NOMO-1 treated with DMSO at 0.1 percent for 48 hours (cell line): ENCODE results near the gene CCNA1.

ENCODE experiments used
- DNase-seq: peaks from one replicate; lab custom pipeline; 2025; ENCODE audit not compliant: unreplicated experiment; lab: John Stamatoyannopoulos, UW

CCNA1 gene

GRCh38 chr13:36450534-36450933 lies 18.2 kb downstream of the CCNA1 start:
- no peak for DNase-seq

- DNase-seq = no peak
Measured at GRCh38 chr13:36453516-36453915, 21.2 kb downstream of the CCNA1 start.

GRCh38 chr13:36454121-36454520 lies 21.8 kb downstream of the CCNA1 start:
- no peak for DNase-seq

DNA sequence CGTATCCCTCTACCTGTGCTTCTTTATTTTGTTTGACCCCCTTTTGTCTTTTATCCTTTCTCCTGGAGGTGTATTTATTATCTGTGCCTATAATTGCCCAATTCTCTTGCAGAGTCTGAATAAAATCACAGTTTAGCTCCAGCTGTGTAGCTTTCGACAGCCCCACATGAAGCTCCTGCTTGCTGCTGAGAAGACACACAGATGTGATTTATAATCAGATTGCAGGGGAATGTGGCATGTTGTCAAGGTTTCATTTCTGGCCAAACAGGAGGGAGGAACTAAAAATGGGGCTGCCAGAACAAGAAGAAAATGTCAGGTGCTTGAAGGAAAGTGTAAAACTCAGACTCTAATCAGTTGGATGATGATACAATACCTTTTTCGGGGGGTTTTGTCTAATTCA lies 22.7 kb downstream of the CCNA1 start:
- peak; percentile 19 for DNase-seq

GRCh38 chr13:36456577-36456976 lies 24.3 kb downstream of the CCNA1 start:
- no peak for DNase-seq

DNA sequence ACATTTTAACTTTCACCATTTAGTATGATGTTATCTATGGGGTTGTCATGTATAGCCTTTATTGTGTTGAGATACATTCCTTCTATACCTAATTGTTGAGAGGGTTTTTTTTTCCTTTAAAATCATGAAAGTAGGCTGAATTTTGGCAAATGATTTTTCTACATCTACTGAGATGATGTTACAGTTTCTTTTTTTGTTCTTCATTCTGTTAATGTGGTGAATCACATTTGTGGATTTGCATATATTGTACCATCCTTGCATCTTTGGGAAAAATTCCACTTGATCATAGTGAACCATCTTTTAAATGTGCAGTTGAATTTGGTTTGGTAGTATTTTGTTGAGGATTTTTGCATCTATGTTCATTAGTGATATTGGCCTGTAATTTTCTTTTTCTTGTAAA lies 29.2 kb downstream of the CCNA1 start:
- no peak for DNase-seq

DNA sequence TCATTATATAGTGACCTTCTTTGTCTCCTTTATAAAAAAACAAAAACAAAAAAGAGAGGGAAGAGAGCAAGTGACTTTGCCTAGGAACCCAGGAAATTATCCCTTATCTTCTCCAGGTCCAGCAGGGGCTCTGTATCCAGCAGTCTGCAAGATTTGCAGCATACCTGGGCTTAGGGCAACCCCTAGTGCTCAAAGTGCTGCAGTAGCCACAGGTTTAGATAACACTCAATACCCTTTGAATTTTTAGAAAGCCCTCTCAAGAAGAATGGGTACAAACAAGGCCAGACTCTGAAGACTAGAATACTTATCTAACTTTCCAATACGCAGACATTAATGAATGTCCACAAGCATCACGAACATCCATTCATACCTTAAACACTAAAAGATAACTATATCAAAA lies 43.2 kb downstream of the CCNA1 start:
- DNase-seq = no peak

- no peak for DNase-seq
Measured at GRCh38 chr13:36476661-36477060, 44.4 kb downstream of the CCNA1 start.

DNA sequence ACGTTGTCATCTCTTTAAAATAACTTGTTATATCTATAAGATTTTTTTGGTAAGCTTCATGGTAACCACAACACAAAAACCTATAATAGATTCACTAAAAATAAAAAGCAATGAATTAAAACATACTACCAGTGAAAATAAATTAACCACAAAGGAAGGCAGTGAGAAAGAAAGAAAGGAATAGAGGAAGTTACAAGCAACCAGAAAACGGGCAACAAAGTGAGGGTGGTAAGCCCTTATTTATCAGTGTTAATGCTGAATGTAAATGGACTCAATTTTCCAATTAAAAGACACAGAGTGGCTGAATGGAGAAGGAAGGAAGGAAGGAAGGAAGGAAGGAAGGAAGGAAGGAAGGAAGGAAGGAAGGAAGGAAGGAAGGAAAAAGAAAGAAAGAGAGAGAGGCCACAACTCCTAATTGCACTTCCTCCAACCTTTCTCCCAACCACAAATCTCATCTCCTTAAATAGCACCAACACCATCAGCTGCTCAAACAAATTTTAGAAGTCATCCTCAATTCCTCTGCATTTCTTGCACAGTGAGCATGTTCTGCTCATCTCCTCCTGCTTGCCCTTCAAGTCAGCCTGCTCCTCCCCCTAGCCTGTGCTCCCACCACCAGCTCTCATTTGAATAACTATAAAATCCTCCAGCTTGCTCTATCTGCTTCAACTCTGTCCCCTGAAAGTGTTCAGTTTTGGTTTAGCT lies 48.6 kb downstream of the CCNA1 start:
- peak; percentile 45 for DNase-seq

- DNase-seq = no peak
Measured at GRCh38 chr13:36490055-36490454, 57.8 kb downstream of the CCNA1 start.
